Testis (tissue), 2 donors: Measurements from ENCODE around the gene SDK2.

Experiments
- POLR2A ChIP-seq: fragments of 450-650 bp; IDR thresholded peaks from one replicate; pipeline ENCODE4 v1.6.1; 2017; ENCODE audit warnings: antibody characterized with exemption, mild to moderate bottlenecking, moderate library complexity
- TF ChIP-seq, protein P1 (sequence below), 3 experiments: fragments of 450-650 bp in 2 of 3; fragments of 200-600 bp in 1 of 3; sonication (generic) in 1 of 3; IDR thresholded peaks; one replicate each; pipeline ENCODE4 v1.5.1; 2016 to 2019; ENCODE audit warnings: antibody characterized with exemption in 3 of 3, mild to moderate bottlenecking in 2 of 3, moderate library complexity in 1 of 3

DNA sequence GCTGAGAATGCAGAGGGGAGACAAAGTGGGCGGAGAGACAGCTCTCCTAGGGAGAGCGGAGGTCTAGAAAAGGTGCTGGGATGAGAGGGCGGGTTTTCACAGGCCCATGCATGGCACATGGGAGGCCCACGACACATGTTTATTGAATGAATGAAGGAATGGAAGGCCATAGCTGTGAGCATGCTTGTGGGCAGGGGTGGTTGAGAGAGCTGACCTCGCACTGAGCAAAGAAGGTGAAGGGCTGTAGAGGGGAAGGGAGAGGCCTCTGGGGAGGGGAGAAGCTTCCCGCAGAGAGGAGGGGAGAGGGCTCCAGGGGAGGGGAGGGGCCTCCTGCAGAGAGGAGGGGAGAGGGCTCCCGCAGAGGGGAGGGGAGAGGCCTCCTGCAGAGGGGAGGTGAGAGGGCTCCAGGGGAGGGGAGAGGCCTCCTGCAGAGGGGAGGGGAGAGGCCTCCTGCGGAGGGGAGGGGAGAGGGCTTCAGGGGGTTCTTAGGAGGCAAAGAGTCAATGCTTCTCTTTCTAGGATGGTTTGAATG, 27.3 kb downstream of the SDK2 start:
- TF ChIP-seq, protein P1, sequence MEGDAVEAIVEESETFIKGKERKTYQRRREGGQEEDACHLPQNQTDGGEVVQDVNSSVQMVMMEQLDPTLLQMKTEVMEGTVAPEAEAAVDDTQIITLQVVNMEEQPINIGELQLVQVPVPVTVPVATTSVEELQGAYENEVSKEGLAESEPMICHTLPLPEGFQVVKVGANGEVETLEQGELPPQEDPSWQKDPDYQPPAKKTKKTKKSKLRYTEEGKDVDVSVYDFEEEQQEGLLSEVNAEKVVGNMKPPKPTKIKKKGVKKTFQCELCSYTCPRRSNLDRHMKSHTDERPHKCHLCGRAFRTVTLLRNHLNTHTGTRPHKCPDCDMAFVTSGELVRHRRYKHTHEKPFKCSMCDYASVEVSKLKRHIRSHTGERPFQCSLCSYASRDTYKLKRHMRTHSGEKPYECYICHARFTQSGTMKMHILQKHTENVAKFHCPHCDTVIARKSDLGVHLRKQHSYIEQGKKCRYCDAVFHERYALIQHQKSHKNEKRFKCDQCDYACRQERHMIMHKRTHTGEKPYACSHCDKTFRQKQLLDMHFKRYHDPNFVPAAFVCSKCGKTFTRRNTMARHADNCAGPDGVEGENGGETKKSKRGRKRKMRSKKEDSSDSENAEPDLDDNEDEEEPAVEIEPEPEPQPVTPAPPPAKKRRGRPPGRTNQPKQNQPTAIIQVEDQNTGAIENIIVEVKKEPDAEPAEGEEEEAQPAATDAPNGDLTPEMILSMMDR (IDR thresholded peaks at IDR 0.05), result no peak
- no peak for TF ChIP-seq POLR2A
